NCI-H2196 treated with DMSO at 0.1 percent for 48 hours (cell line): ENCODE measurements around the gene TAF8.
A peak's percentile ranks its signal among the peaks of the same experiment; 100 is the strongest.

Experiments
- DNase-seq: peaks from one replicate; lab custom pipeline; 2025; ENCODE audit not compliant: unreplicated experiment; lab: John Stamatoyannopoulos, UW

Gene TAF8

GRCh38 chr6:42049948-42050296, 402 bp upstream of the TAF8 start:
- DNase-seq = no peak

GRCh38 chr6:42051268-42051653, 937 bp downstream of the TAF8 start:
- no peak for DNase-seq

GRCh38 chr6:42053601-42054000, 3.3 kb downstream of the TAF8 start:
- DNase-seq = no peak

- DNase-seq = no peak
These were observed 9.4 kb downstream of the TAF8 start for GRCh38 chr6:42059743-42060142.

- DNase-seq = no peak
These were observed 15.9 kb downstream of the TAF8 start for GRCh38 chr6:42066156-42066675.

- DNase-seq = no peak
These were observed 17.8 kb downstream of the TAF8 start for GRCh38 chr6:42068173-42068572.

GRCh38 chr6:42068872-42069522, 18.7 kb downstream of the TAF8 start:
- DNase-seq = no peak

GRCh38 chr6:42071881-42072583, 21.7 kb downstream of the TAF8 start:
- DNase-seq = no peak

GRCh38 chr6:42073287-42073686, 23.0 kb downstream of the TAF8 start:
- no peak for DNase-seq

- peak; percentile 69 for DNase-seq
These were observed 25.0 kb downstream of the TAF8 start for GRCh38 chr6:42075159-42075838.

- no peak for DNase-seq
These were observed 28.1 kb downstream of the TAF8 start for GRCh38 chr6:42078386-42078785.

GRCh38 chr6:42079941-42080464, 29.7 kb downstream of the TAF8 start:
- no peak for DNase-seq

- no peak for DNase-seq
These were observed 33.2 kb downstream of the TAF8 start for GRCh38 chr6:42083530-42083929.

- DNase-seq = no peak
These were observed 34.6 kb downstream of the TAF8 start for GRCh38 chr6:42084889-42085288.

GRCh38 chr6:42086046-42087035, 36.0 kb downstream of the TAF8 start:
- DNase-seq = no peak

- DNase-seq = no peak
These were observed 37.8 kb downstream of the TAF8 start for GRCh38 chr6:42088101-42088591.

GRCh38 chr6:42090819-42091717, 40.7 kb downstream of the TAF8 start:
- DNase-seq = no peak

- no peak for DNase-seq
These were observed 41.3 kb downstream of the TAF8 start for GRCh38 chr6:42091718-42092023.

GRCh38 chr6:42093582-42094329, 43.4 kb downstream of the TAF8 start:
- no peak for DNase-seq
